SJSA1 (cell line): ENCODE measurements around the gene PRSS48. TPM values are rescaled to one million over a fixed set of nuclear protein-coding genes. Genes with fewer than 3 reads are reported as not detected.
"Not testable (repeated sequence)": the region's sequence is repeated elsewhere in the genome, so short reads cannot be mapped to it uniquely, and the experiment has no call there.

ENCODE experiments used
- DNase-seq, 2 experiments: peaks; one replicate each; pipeline ENCODE4 v3.0.0-alpha.2; 2015 to 2020; ENCODE audit warnings: low spot score in 2 of 2, low read depth in 1 of 2
- H3K27ac ChIP-seq: fragments of 250-450 bp; sonication (Bioruptor Pico); 2 replicates; pipeline ENCODE4 v1.5.1; 2020; ENCODE audit warnings: mild to moderate bottlenecking, moderate library complexity
- H3K27me3 ChIP-seq: fragments of 250-450 bp; sonication (Bioruptor Pico); replicated peaks from 2 replicates; pipeline ENCODE4 v1.5.1; 2020; ENCODE audit warnings: mild to moderate bottlenecking, moderate library complexity
- H3K36me3 ChIP-seq: fragments of 250-450 bp; sonication (Bioruptor Pico); 2 replicates; pipeline ENCODE4 v1.5.1; 2020; ENCODE audit warnings: mild to moderate bottlenecking
- H3K4me1 ChIP-seq: fragments of 250-450 bp; sonication (Bioruptor Pico); replicated peaks from 2 replicates; pipeline ENCODE4 v1.6.1; 2021; ENCODE audit warnings: mild to moderate bottlenecking
- H3K4me3 ChIP-seq: fragments of 250-450 bp; sonication (Bioruptor Pico); 2 replicates; pipeline ENCODE4 v1.5.1; 2020; ENCODE audit warnings: mild to moderate bottlenecking
- H3K9me3 ChIP-seq: fragments of 250-450 bp; sonication (Bioruptor Pico); replicated peaks from 2 replicates; pipeline ENCODE4 v1.5.1; 2020; ENCODE audit warnings: mild to moderate bottlenecking
- total RNA-seq: library from RNA; depleted of rRNA; stranded (reverse); fragments of >200 nt; shearing (Covaris generic); gene quantifications from 2 replicates; pipeline ENCODE4 v1.2.3, GENCODE V29; 2014

Gene PRSS48
- total RNA-seq, 1 experiment from 2014 or later: not detected

DNA sequence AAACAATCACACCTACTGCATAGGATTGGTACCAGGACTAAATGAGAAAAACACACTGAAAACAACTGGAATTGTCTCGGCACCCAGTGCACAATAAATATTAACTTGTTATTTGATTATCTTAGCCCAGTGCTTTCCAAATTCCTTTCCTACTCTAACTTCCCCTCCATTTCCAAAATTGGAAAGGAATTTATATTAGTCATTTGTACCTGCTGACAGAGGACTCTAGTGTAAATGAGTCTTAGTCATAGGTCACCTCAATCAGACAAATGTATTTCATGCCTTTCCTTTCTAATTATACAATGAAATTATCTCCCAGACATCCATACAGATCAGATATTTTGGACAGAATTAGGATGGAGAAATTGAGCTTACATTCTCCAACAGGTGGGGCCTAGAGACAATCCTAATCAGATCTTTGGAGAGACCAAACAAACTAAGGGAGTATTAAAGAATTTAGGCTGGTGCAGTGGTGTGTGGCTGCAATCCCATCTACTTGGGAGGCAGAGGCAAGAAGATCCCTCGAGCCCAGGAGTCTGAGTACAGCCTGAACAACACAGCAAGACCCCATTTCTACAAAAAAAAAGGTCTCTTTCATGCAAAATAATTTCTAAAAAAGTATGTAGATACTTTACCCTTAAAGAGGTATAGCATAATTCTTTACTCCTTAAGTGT is 38.4 kb downstream of the PRSS48 start:
- Histone ChIP-seq H3K27ac (no peak overlapping the region), H3K9me3 (no peaks in the 10 kb centered on the region), H3K36me3 (no peaks in the 10 kb centered on the region), H3K4me1 (peaks cover 14% of the 10 kb centered on the region), H3K27me3 (no peaks in the 10 kb centered on the region), H3K4me3 (no peak overlapping the region)
- DNase-seq: no peak

DNA sequence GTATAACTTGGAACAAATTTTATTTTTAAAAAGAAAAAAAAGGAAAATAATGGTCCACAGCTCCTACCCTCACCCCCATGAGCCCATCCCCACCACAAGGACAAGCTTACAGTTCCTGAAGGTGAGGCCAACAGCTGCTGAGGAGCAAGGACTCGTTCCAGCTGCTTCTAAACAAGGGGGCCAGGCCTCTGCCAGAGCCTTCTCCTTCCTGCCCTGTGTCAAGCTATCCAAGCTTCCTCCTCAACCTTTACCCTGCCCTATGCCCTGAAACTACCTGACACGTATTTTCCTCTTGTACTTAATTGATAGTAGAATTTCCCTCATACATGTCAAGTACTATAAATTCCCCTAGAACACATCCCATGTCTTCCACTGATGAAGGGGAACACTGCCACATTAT is 39.7 kb downstream of the PRSS48 start:
- H3K4me3 ChIP-seq: no peak overlapping the region
- H3K36me3 ChIP-seq: no peaks in the 10 kb centered on the region
- no peak overlapping the region for H3K27ac ChIP-seq
- DNase-seq: no peak
- H3K4me1 ChIP-seq: peaks cover 14% of the 10 kb centered on the region
- no peaks in the 10 kb centered on the region for H3K9me3 ChIP-seq
- no peaks in the 10 kb centered on the region for H3K27me3 ChIP-seq

DNA sequence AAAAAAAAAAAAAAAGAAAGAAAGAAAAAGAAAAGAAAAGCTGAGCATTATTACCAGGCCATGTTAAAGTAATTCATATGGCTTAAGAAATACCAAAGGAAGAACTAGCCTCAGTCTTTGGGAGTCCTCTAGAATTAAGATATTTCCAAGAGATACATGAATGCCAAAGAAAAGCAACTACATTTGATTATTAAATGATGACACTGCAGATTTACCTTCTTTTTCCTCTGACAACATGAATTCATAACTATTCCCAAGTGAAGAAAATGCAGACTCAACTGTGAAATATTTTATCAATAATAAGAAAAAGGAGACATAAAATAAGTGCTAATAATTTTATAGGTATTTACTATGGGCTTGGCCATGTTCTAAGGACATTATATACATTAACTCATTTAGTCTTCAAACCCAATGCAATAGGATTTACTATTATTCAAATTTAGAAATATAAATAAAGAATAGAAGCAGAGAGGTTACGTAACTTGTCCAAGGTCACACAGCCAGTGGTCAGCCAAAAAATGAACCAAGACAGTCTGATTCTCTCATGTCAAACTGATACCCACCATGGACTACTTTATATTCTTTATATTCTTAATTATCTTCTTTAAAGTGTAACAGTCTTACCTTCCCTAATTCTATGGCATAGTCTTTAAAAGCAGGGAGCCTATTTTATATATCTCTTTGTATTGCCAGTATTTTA is 41.5 kb downstream of the PRSS48 start:
- Histone ChIP-seq H3K9me3 (no peaks in the 10 kb centered on the region), H3K27ac (no peak overlapping the region), H3K27me3 (no peaks in the 10 kb centered on the region), H3K4me3 (no peak overlapping the region), H3K4me1 (peaks cover 14% of the 10 kb centered on the region), H3K36me3 (no peaks in the 10 kb centered on the region)
- no peak for DNase-seq

DNA sequence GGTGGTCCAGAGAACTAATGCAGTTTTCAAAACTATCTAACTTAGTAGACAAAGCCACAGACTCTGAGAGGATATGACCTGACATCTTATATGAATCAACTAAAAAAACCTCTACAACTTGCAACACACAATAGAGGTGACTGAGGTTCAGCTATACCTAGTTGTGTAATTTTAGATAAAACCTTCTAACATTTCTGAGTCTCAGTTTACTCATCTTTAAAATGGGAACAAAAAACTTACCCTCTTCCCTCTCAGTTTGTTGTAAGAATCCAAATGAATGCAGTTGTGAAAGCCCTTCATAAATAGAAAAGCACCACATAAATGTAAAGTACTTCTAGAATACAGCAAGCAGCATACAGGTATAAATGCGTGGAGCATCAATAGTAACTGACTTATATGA is 42.5 kb downstream of the PRSS48 start:
- no peak for DNase-seq
- Histone ChIP-seq H3K27me3 (peaks cover 4% of the 10 kb centered on the region; the same call in 1 of the 2 replicates), H3K36me3 (no peaks in the 10 kb centered on the region), H3K27ac (no peak overlapping the region), H3K4me1 (peaks cover 13% of the 10 kb centered on the region), H3K9me3 (no peaks in the 10 kb centered on the region), H3K4me3 (no peak overlapping the region)

DNA sequence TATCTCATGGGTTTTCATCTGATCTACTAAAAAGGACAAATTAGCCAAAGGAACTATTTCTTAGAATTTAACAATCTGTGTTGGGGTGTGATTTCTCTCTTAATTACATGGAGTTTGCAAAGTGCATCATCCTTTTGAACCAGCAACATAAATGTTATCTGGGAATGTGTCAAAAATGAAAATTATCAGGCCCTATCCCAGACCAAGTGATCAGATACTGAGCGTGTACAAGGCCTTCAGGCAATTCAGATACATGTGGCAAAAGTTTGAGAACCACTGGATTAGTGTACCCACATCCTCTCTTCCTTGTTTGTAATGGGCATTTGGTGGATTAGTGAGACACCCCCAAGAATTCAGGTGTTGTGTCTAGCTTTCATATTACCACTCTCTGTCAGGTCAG is 44.6 kb downstream of the PRSS48 start:
- Histone ChIP-seq H3K4me1 (peaks cover 11% of the 10 kb centered on the region), H3K27ac (no peak overlapping the region), H3K27me3 (peaks cover 4% of the 10 kb centered on the region; the same call in 1 of the 2 replicates), H3K4me3 (no peak overlapping the region), H3K36me3 (0 out of 2 replicates have a peak, but pooled peaks cover 2% of the 10 kb centered on the region), H3K9me3 (peaks cover 7% of the 10 kb centered on the region; the same call in 1 of the 2 replicates)
- no peak for DNase-seq

DNA sequence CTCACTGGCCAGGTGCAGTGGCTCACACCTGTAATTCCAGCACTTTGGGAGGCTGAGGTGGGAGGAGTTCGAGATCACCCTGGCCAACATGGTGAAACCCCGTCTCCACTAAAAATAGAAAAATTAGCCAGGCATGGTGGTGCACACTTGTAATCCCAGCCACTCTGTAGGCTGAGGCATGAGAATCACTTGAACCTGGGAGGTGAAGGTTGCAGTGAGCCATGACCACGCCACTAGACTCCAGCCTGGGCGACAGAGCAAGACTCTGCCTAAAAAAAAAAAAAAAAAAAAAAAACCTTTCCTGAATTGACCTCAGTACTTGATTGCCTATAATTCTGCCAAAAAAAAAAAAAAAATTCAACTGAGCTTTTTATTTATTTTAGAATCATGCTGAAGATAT is 45.2 kb downstream of the PRSS48 start:
- not testable (repeated sequence) for H3K4me3 ChIP-seq, H3K27ac ChIP-seq, H3K9me3 ChIP-seq, DNase-seq, H3K27me3 ChIP-seq, H3K36me3 ChIP-seq
- H3K4me1 ChIP-seq: peaks cover 11% of the 10 kb centered on the region

DNA sequence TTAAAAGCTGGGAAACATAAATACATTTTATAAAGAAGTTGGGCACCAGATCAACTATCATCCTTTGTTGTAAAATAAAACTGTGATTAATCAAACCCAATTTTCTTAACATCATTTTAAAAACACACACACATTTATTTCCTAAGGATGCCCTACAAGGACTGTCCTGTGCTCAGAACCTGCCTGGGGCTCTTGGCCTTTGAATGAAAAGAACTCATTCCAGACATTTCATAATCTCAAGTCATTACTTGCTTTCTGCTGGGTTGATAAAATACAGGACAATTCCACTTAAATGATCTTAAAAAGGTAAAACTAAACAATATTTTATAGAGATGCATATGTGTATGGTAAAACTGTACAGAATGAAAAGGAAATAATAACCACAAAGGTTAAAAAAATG is 45.6 kb downstream of the PRSS48 start:
- Histone ChIP-seq H3K4me1 (peaks cover 11% of the 10 kb centered on the region), H3K4me3 (no peak overlapping the region), H3K9me3 (peaks cover 7% of the 10 kb centered on the region; the same call in 1 of the 2 replicates), H3K27me3 (peaks cover 4% of the 10 kb centered on the region; the same call in 1 of the 2 replicates), H3K36me3 (0 out of 2 replicates have a peak, but pooled peaks cover 2% of the 10 kb centered on the region), H3K27ac (no peak overlapping the region)
- no peak for DNase-seq

DNA sequence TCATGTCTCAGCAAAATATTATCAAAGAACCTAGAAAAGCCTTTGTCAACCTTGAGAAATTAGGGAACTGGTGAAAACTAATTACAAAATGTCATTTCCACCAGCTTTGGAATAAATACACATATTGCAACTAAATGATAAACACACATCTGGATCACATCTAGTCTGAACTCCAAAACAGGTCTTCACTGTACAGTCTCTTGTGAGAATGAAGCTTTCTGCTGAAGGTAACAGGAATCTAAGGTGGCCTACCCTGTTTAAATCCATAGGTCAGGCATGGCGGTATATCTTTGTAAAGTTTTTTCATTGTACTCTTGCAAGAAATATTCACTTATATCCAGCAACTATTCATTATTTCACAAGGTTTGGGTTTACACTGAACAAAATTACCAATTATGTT is 46.7 kb downstream of the PRSS48 start:
- Histone ChIP-seq H3K4me3 (no peak overlapping the region), H3K4me1 (peaks cover 11% of the 10 kb centered on the region), H3K27me3 (peaks cover 4% of the 10 kb centered on the region; the same call in 1 of the 2 replicates), H3K36me3 (0 out of 2 replicates have a peak, but pooled peaks cover 2% of the 10 kb centered on the region), H3K27ac (no peak overlapping the region), H3K9me3 (peaks cover 7% of the 10 kb centered on the region; the same call in 1 of the 2 replicates)
- no peak for DNase-seq

DNA sequence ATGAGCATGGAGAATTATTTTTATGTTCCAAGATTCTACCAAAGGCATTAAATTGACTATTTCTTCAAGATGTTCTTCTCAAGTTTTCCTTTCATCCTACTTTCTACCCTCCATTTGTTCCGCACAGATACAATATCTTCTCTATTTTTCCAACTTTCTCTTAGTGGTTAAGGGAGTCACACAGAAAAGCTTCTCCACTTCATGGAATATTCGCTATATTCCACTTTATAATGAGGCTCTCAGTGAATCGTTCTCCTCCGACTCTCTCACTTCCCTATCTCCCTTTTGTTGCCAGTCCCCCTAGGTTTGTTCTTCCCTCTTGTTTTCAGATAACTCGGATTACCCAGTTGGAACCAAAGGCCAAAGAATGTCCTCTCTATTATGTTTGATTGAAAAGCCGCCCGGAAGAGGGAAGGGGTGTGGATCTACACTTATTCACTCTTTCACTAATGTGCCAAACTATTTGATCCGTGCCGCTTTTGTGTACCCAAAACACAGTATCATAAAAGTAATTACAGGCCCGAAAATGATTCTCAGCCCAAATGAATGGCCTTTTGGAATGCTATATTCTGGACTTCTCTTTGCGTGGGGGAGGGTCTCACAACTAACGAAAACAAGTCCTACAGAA is 47.3 kb downstream of the PRSS48 start:
- H3K36me3 ChIP-seq: 0 out of 2 replicates have a peak, but pooled peaks cover 2% of the 10 kb centered on the region
- peak overlapping the region; percentile 70 for H3K4me3 ChIP-seq
- no peak overlapping the region for H3K27ac ChIP-seq
- peaks cover 11% of the 10 kb centered on the region for H3K4me1 ChIP-seq
- H3K27me3 ChIP-seq: peaks cover 4% of the 10 kb centered on the region; the same call in 1 of the 2 replicates
- peaks cover 7% of the 10 kb centered on the region; the same call in 1 of the 2 replicates for H3K9me3 ChIP-seq
- DNase-seq: no peak

DNA sequence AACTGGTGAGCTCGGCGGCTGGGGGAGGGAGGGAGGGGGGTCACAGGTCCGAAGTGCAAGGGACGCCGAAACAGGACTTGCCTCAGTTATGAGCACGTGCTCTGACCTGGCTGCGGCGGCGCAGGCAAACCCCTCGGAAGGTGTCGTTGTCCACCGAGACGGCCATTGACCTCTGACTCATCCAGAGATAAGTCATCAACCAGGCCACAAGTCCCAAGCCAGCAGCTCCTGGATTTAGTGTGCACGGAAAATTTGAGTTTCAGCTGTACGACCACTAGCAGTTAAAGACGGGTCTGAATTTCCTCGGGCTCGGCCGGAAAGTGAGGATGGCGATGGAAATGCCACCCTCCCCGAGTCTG is 47.8 kb downstream of the PRSS48 start:
- H3K27me3 ChIP-seq: peaks cover 4% of the 10 kb centered on the region; the same call in 1 of the 2 replicates
- peak overlapping the region; percentile 39 for H3K27ac ChIP-seq
- H3K4me1 ChIP-seq: peaks cover 11% of the 10 kb centered on the region
- peaks cover 7% of the 10 kb centered on the region; the same call in 1 of the 2 replicates for H3K9me3 ChIP-seq
- 0 out of 2 replicates have a peak, but pooled peaks cover 2% of the 10 kb centered on the region for H3K36me3 ChIP-seq
- H3K4me3 ChIP-seq: peak overlapping the region; percentile 70
- DNase-seq: peak; percentile 38 to 53

DNA sequence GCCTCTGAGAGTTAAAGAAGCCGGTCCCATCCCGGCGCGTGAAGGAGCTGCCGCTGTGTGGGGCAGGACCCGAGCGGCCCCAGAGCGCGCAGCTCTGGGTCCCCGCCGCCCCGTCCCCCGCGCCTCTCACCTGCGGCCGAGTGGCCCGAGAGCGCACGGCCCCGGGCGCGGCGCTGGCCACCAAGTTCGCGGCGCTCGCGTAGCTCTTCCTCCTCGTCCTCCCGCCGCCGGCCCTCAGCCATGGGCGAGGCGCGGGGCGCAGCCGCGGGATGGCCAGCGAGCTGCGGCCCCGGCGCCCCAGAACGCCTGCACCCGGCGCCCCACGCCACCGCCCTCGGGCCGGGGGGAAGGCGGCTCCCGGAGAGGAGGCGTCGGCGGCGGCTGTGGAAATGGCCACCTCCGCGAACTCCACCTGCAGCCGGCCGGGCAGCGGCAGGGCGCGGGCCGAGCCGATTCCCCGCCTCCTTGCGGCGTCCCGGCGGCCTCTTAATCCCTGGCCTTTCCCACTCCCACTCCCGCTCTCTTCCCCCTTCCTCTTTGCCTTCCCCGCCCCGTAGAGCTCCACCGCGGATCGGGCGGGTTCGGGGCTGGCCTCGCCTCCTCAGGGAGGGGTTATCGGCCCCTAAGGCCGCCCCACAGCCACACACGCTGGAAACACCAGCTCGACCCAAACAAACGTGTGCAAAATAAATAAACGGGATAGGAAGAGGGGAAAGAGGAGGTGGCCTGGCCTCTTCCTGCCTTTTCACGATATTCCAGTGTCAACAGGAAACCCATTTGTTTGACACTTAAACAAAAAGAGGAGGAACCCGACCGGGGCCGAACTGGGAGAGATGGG is 48.4 kb downstream of the PRSS48 start, which contains the start of gene SH3D19:
Gene SH3D19 (minus strand): TSS at position 495 of the 838 bp plus-strand sequence. CDS start 253 bp downstream, at position 242.
- Histone ChIP-seq H3K4me1 (peaks cover 11% of the 10 kb centered on the region), H3K9me3 (peaks cover 7% of the 10 kb centered on the region; the same call in 1 of the 2 replicates), H3K4me3 (peak within 1 kb of the TSS; percentile 70), H3K36me3 (0 out of 2 replicates have a peak, but pooled peaks cover 2% of the 10 kb centered on the region), H3K27ac (peak within 1 kb of the TSS; percentile 39), H3K27me3 (peaks cover 4% of the 10 kb centered on the region; the same call in 1 of the 2 replicates)
- DNase-seq: peak; percentile 63 to 65

DNA sequence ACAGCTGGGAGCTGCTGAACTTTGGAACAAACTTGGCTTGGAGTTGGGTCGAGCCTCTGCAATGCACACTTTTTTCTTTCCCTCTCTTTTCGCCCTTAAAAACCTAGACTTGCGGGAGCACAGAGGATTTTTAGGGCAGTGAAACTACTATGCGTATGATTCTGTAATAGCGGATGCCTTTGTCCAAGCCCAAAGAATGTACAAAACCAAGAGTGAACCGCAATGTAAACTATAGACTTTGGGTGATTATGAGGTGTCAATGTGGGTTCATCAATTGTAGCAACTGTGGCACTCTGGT is 48.9 kb downstream of the PRSS48 start:
- H3K36me3 ChIP-seq: 0 out of 2 replicates have a peak, but pooled peaks cover 2% of the 10 kb centered on the region
- DNase-seq: no peak
- H3K27me3 ChIP-seq: peaks cover 4% of the 10 kb centered on the region; the same call in 1 of the 2 replicates
- H3K4me1 ChIP-seq: peaks cover 11% of the 10 kb centered on the region
- no peak overlapping the region for H3K27ac ChIP-seq
- peak overlapping the region; percentile 70 for H3K4me3 ChIP-seq
- H3K9me3 ChIP-seq: peaks cover 7% of the 10 kb centered on the region; the same call in 1 of the 2 replicates
